ENCODE data around the gene SLC12A6. TPM values are rescaled to one million over a fixed set of nuclear protein-coding genes. Genes with fewer than 3 reads are reported as not detected.

SLC12A6 gene
- total RNA-seq, 4 donors from 2014 or later = 20.0 to 43.3 (median 33.5) TPM

DNA sequence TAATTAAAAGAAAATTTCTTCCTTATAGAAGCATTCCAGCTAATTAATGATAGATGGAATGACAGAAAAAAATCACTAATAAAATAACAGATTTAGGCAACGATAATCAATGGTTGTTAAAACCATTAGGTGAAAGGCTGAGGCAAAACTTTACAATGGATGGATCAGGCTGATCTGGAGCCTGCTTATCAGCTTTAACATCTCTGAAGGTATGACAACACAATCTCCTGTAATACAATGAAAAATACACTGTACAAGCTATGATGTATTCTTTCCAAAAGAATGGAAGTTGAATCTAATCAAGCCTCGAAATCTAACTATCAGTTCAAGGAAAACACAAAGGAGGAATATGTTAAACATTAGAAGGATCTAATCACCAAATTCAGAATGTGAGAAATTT lies 73.5 kb downstream of the SLC12A6 start:
- ATAC-seq (ENCODE audit: low FRiP score) (no peak), DNase-seq (ENCODE audit: low spot score) (no peak)
- TF ChIP-seq, protein P1, sequence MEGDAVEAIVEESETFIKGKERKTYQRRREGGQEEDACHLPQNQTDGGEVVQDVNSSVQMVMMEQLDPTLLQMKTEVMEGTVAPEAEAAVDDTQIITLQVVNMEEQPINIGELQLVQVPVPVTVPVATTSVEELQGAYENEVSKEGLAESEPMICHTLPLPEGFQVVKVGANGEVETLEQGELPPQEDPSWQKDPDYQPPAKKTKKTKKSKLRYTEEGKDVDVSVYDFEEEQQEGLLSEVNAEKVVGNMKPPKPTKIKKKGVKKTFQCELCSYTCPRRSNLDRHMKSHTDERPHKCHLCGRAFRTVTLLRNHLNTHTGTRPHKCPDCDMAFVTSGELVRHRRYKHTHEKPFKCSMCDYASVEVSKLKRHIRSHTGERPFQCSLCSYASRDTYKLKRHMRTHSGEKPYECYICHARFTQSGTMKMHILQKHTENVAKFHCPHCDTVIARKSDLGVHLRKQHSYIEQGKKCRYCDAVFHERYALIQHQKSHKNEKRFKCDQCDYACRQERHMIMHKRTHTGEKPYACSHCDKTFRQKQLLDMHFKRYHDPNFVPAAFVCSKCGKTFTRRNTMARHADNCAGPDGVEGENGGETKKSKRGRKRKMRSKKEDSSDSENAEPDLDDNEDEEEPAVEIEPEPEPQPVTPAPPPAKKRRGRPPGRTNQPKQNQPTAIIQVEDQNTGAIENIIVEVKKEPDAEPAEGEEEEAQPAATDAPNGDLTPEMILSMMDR (IDR thresholded peaks at IDR 0.05) = no peak

DNA sequence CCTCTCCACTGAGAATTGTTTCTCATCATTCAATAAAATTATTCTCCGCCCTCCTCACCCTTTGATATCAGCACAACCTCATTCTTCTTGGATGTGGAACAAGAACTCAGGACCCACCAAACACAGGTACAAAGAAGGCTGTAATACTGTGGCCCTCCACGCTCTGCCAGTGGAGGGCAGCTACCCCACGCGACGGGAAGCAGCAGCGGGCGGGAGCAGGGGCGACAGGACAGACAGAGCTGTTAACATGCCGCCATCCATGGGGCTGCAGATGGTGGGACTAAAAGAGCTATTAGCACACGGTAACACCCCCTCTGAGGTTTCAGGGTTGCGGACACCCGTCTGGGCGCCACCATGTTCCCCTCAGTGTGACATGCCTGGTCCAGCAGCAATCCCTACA lies 75.2 kb downstream of the SLC12A6 start:
- ATAC-seq (ENCODE audit: low FRiP score) (no peak), DNase-seq (ENCODE audit: low spot score) (no peak)
- TF ChIP-seq, protein P1 (IDR thresholded peaks at IDR 0.05) = no peak

DNA sequence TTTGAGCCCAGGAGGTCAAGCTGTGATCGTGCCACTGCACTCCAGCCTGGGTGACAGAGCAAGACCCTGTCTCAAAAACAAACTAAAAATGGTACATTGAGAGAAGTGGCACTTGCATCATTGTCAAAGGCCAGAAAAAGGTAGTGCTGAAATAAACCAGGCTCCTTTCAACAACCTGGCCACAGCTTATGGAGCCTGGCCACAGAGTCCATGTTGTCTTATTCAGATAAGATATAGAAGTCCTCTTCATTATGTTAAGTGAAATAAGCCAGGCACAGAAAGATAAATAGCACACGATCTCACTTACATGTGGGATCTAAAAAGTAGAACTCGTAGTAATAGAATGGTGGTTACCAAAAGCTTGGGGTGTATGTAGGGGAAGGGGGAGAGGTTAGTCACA lies 78.0 kb downstream of the SLC12A6 start:
- TF ChIP-seq, protein P1 (IDR thresholded peaks at IDR 0.05) = no peak
- ATAC-seq (ENCODE audit: low FRiP score) = no peak
- no peak for DNase-seq (ENCODE audit: low spot score)

DNA sequence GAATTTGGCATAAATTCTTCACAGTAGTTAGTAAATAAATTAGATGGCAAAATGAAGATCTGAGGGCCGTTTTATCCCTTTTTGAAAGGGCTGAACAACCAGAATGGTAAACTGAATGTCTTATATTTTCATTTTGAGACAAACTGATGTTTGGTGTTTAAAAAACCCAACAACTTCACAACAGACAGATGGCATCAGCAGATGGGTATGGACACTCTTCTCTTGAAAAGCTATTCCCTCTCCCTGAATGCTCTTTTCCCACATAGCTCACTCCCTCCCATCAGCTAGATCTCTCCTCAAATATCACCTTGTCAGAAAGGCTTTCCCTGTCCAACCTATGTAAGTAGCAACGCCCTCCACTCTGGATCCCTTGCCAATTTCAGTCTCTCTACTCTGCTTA lies 79.4 kb downstream of the SLC12A6 start:
- TF ChIP-seq, protein P1 (IDR thresholded peaks at IDR 0.05) = no peak
- DNase-seq (ENCODE audit: low spot score) (no peak), ATAC-seq (ENCODE audit: low FRiP score) (no peak)

DNA sequence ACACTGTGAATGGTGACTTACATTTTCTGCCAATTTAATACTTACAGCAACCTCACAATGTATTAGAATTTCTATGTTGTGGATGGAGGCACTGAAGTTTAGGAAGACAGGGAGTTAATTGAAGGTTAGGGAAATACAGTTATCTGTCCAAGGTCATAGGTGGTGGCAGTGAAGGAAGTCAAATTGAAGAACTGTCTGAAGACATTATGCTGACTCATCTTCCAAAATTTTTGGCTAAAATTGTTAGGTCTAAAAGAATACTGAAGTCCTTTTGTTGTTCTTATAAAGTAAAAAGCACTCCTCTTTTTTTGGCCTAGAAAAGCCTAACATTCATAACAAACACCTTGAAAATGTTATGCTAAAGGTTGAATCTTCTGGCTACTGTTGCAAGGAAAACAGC lies 85.0 kb downstream of the SLC12A6 start:
- DNase-seq (ENCODE audit: low spot score) (no peak), ATAC-seq (ENCODE audit: low FRiP score) (no peak)
- TF ChIP-seq, protein P1 (IDR thresholded peaks at IDR 0.05) = no peak

DNA sequence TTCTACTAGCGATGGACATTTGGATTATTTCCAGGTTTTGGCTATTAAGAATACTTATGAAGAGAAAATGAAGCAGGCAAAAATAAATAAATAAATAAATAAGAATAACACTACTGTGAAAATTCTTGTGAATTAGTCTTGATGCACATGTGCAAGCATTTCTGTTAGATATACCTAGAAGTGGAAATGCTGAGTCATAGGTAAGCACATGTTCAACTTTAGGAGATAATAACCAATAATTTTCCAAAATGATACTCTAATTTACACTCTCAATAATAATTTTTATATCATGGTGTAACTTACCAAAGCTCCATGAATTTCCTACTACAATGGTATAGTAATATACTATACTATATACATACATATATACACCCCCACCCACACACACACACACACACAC lies 89.4 kb downstream of the SLC12A6 start:
- TF ChIP-seq, protein P1 (IDR thresholded peaks at IDR 0.05) = no peak

DNA sequence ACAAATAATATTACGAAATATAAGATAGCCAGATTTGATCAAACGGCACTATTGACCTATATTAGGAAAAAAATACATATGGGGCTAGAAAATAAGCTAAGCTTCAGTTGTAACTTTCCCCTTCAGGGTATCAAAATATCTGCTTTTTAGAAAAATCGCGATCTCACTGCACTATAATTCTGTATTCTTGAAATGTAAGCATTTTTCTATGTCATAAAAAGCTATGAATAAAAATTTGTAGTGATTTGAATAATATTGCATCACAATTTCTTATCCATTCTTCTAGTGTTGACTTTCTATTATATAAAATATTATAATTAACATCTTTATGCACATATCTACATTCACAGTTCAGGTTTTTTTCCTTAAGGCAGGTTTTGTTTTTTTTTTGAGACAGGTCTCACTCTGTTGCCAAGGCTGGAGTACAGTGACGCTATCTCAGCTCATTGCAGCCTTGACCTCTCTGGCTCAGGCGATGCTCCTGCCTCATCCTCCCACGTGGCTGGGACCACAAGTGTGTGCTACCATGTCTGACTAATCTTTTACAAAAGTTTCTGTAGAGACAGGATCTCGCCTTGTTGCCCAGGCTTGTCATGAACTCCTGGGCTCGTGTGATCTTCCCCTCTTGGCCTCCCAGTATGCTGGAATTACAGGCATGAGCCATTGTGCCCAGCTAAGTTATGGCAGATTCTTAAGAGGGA lies 91.2 kb downstream of the SLC12A6 start:
- TF ChIP-seq, protein P1 (IDR thresholded peaks at IDR 0.05) = no peak
- DNase-seq (ENCODE audit: low spot score) = no peak
- ATAC-seq (ENCODE audit: low FRiP score) = no peak

More for the DNA sequence above, 89.4 kb downstream of the SLC12A6 start:
- ATAC-seq (ENCODE audit: low FRiP score) (no peak), DNase-seq (ENCODE audit: low spot score) (no peak)

Data from omental fat pad (tissue), 4 donors.